MM.1S (cell line): ENCODE measurements around the gene ARPC2.
A peak's percentile ranks its signal among the peaks of the same experiment; 100 is the strongest.

Source experiments
- DNase-seq: peaks from one replicate; pipeline ENCODE4 v3.0.0-alpha.2; 2015
- H2AFZ ChIP-seq: fragments of 300-600 bp; sonication (generic); 2 replicates; pipeline ENCODE4 v1.6.0; 2016; ENCODE audit warnings: antibody characterized with exemption, low read length
- H3F3A ChIP-seq: fragments of 300-600 bp; sonication (generic); 2 replicates; pipeline ENCODE4 v1.6.1; 2016; ENCODE audit warnings: mild to moderate bottlenecking, antibody characterized with exemption, low read length, moderate library complexity, mixed read lengths; ENCODE audit not compliant: insufficient read depth
- H3K27ac ChIP-seq: fragments of 300-600 bp; sonication (generic); 2 replicates; pipeline ENCODE4 v1.5.1; 2016; ENCODE audit warnings: mild to moderate bottlenecking, low read length
- H3K27me3 ChIP-seq: fragments of 300-600 bp; sonication (generic); replicated peaks from 2 replicates; pipeline ENCODE4 v1.6.0; 2016; ENCODE audit warnings: low read length; ENCODE audit not compliant: insufficient read depth
- H3K36me3 ChIP-seq: fragments of 300-600 bp; sonication (generic); replicated peaks from 2 replicates; pipeline ENCODE4 v1.6.1; 2016; ENCODE audit warnings: mild to moderate bottlenecking, low read length, mixed read lengths; ENCODE audit not compliant: insufficient read depth
- H3K4me1 ChIP-seq: fragments of 300-600 bp; sonication (generic); 2 replicates; pipeline ENCODE4 v1.6.1; 2016; ENCODE audit warnings: low read length, mixed read lengths
- H3K4me2 ChIP-seq: fragments of 300-600 bp; sonication (generic); 2 replicates; pipeline ENCODE4 v1.6.0; 2016; ENCODE audit warnings: low read depth, low read length
- H3K4me3 ChIP-seq: fragments of 300-600 bp; sonication (generic); 2 replicates; pipeline ENCODE4 v1.5.1; 2016; ENCODE audit warnings: low read length, mixed read lengths
- H3K79me2 ChIP-seq: fragments of 300-600 bp; sonication (generic); 2 replicates; pipeline ENCODE4 v1.6.1; 2016; ENCODE audit warnings: mixed run types, low read length, mixed read lengths
- H3K9ac ChIP-seq: fragments of 300-600 bp; sonication (generic); 2 replicates; pipeline ENCODE4 v1.6.1; 2016; ENCODE audit warnings: low read length, mixed read lengths
- H3K9me2 ChIP-seq: fragments of 300-600 bp; sonication (generic); replicated peaks from 2 replicates; pipeline ENCODE4 v1.6.1; 2016; ENCODE audit warnings: mild to moderate bottlenecking, low read length, mixed read lengths; ENCODE audit not compliant: insufficient read depth
- H3K9me3 ChIP-seq: fragments of 300-600 bp; sonication (generic); replicated peaks from 2 replicates; pipeline ENCODE4 v1.6.1; 2016; ENCODE audit warnings: mild to moderate bottlenecking, low read length, mixed read lengths; ENCODE audit not compliant: insufficient read depth
- H4K20me1 ChIP-seq: fragments of 300-600 bp; sonication (generic); 2 replicates; pipeline ENCODE4 v1.6.1; 2016; ENCODE audit warnings: mild to moderate bottlenecking, low read length, moderate library complexity, mixed read lengths; ENCODE audit not compliant: insufficient read depth
- EZH2 ChIP-seq: fragments of 300-600 bp; sonication (generic); optimal IDR thresholded peaks from 2 replicates; pipeline ENCODE3; 2017; ENCODE audit warnings: low read depth, mild to moderate bottlenecking, antibody characterized with exemption, low read length, mixed read lengths
- EZH2phosphoT487 ChIP-seq: fragments of 300-600 bp; sonication (generic); IDR thresholded peaks from 2 replicates; pipeline ENCODE4 v1.6.1; 2018; ENCODE audit warnings: antibody characterized with exemption, low read length
- TF ChIP-seq, protein P1 (sequence below): fragments of 300-600 bp; sonication (generic); IDR thresholded peaks from 2 replicates; pipeline ENCODE4 v1.5.1; 2016; ENCODE audit warnings: antibody characterized with exemption, low read length, mixed read lengths

ARPC2 gene

DNA sequence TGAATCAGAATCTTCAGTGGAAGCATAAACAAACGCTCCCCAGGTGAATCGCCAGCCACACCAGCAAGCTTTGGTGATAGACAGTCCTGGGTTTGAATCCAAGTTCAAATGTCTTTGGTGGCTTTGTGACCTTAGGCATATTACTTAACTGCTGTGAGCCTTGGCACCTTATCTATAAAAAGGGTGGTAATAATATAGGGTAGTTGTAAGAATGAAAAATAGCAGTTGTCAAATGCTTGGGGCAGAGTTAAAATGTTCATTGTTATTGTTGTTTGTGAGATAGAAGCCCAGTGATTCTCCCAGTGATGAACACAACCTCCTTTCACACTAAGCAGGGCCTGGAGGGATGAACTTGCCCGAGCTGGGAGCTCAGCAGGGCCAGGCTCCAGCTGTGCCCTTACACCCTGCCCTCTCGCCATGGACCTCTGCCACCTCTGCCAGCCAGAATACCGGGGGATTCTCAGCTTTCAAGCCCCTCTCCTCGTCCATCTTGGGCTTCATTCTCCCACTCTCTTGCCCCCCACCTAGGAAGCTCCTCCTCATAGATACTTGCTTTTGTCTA lies 81.4 kb downstream of the ARPC2 start:
- Histone ChIP-seq H3K4me3 (no peak overlapping the region), H3K9me2 (no peaks in the 10 kb centered on the region), H3K27me3 (no peaks in the 10 kb centered on the region), H3K79me2 (no peaks in the 10 kb centered on the region), H3K36me3 (no peaks in the 10 kb centered on the region), H3F3A (0 out of 2 replicates have a peak, but pooled peaks cover 9% of the 10 kb centered on the region), H3K4me2 (no peak overlapping the region), H3K9me3 (no peaks in the 10 kb centered on the region), H2AFZ (no peak overlapping the region), H4K20me1 (no peaks in the 10 kb centered on the region), H3K4me1 (peaks cover 21% of the 10 kb centered on the region), H3K27ac (no peak overlapping the region), H3K9ac (no peak overlapping the region)
- TF ChIP-seq EZH2phosphoT487 (no peak), EZH2 (no peak)
- TF ChIP-seq, protein P1, sequence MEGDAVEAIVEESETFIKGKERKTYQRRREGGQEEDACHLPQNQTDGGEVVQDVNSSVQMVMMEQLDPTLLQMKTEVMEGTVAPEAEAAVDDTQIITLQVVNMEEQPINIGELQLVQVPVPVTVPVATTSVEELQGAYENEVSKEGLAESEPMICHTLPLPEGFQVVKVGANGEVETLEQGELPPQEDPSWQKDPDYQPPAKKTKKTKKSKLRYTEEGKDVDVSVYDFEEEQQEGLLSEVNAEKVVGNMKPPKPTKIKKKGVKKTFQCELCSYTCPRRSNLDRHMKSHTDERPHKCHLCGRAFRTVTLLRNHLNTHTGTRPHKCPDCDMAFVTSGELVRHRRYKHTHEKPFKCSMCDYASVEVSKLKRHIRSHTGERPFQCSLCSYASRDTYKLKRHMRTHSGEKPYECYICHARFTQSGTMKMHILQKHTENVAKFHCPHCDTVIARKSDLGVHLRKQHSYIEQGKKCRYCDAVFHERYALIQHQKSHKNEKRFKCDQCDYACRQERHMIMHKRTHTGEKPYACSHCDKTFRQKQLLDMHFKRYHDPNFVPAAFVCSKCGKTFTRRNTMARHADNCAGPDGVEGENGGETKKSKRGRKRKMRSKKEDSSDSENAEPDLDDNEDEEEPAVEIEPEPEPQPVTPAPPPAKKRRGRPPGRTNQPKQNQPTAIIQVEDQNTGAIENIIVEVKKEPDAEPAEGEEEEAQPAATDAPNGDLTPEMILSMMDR, result no peak
- no peak for DNase-seq

DNA sequence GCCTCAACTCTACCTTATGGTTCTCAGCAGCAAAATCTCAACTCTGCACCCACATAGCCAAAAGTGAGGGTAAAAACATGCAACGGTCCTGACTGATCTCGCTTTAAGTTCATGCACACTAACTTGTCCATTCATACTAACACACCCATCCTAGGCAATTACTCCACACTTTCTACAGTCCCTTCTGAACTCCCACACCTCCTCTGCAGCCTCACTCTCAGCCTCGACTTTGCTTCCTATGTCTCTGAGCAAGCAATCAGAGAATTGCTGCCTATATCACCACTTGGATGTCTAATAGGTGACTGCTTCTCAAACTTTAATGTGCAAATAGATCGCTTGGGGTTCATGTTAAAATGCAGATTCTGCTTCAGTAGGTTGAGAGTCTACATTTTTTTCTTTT lies 83.2 kb downstream of the ARPC2 start:
- Histone ChIP-seq H3K36me3 (no peaks in the 10 kb centered on the region), H3K9me3 (no peaks in the 10 kb centered on the region)

DNA sequence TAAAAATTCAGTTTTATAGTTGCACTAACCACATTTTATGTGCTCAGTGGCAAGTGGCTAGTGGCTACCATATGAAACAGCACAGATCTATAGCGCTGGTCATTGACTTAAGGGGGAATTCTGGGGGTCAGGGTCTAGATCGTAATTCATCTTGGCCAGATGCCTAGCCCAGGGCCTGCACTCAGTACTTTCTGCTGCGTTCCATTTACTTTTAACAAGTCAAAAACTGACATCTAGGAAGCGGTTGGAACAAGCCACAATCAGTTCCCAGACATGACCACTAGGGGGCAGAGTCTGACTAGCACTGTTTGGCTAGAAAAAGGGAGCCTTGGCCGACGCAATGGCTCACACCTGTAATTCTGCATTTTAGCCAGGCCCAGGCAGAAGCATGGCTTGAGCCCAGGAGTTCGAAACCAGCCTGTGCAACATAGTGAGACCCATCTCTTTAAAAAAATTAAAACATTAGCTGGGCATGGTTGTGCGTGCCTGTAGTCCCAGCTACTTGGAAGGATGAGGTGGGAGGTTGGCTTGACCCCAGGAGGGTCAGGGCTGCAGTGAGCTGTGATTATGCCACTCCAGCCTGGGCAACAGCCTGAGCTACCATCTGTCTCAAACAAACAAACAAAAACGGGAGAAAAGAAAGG lies 84.3 kb downstream of the ARPC2 start:
- no peaks in the 10 kb centered on the region for H3K9me2 ChIP-seq
- H3K79me2 ChIP-seq, result no peaks in the 10 kb centered on the region
- H3K27me3 ChIP-seq, result no peaks in the 10 kb centered on the region
- TF ChIP-seq, protein P1, result peak; percentile 93
- no peak for TF ChIP-seq EZH2
- no peaks in the 10 kb centered on the region for H3K9me3 ChIP-seq
- no peaks in the 10 kb centered on the region for H4K20me1 ChIP-seq
- no peak overlapping the region for H3K27ac ChIP-seq
- no peaks in the 10 kb centered on the region for H3K4me1 ChIP-seq
- 0 out of 2 replicates have a peak overlapping the region, but pooled peaks have one; percentile 7 for H3K9ac ChIP-seq
- 0 out of 2 replicates have a peak overlapping the region, but pooled peaks have one; percentile 35 for H2AFZ ChIP-seq
- H3F3A ChIP-seq, result no peaks in the 10 kb centered on the region
- no peak overlapping the region for H3K4me3 ChIP-seq
- 0 out of 2 replicates have a peak overlapping the region, but pooled peaks have one; percentile 10 for H3K4me2 ChIP-seq
- DNase-seq, result peak; percentile 90
- H3K36me3 ChIP-seq, result no peaks in the 10 kb centered on the region

More for the DNA sequence above, 83.2 kb downstream of the ARPC2 start:
- no peaks in the 10 kb centered on the region for H4K20me1 ChIP-seq
- DNase-seq, result no peak
- H3K9ac ChIP-seq, result no peak overlapping the region
- no peaks in the 10 kb centered on the region for H3K27me3 ChIP-seq
- H3K4me2 ChIP-seq, result no peak overlapping the region
- H2AFZ ChIP-seq, result no peak overlapping the region
- no peak overlapping the region for H3K27ac ChIP-seq
- H3K9me2 ChIP-seq, result no peaks in the 10 kb centered on the region
- H3K4me3 ChIP-seq, result no peak overlapping the region
- H3F3A ChIP-seq, result 0 out of 2 replicates have a peak, but pooled peaks cover 5% of the 10 kb centered on the region
- no peaks in the 10 kb centered on the region for H3K79me2 ChIP-seq
- TF ChIP-seq EZH2phosphoT487 (no peak), EZH2 (no peak)
- TF ChIP-seq, protein P1, result no peak
- peaks cover 9% of the 10 kb centered on the region for H3K4me1 ChIP-seq
